CD4-positive, alpha-beta T cell treated with Interleukin-10 for 1 hour (primary cell): Measurements from ENCODE around the gene ARID5B.
"Not testable (repeated sequence)": the region's sequence is repeated elsewhere in the genome, so short reads cannot be mapped to it uniquely, and the experiment has no call there.

Experiments used
- DNase-seq: peaks from one replicate; pipeline ENCODE4 v3.0.0-alpha.2; 2020

The ARID5B gene, protein sequence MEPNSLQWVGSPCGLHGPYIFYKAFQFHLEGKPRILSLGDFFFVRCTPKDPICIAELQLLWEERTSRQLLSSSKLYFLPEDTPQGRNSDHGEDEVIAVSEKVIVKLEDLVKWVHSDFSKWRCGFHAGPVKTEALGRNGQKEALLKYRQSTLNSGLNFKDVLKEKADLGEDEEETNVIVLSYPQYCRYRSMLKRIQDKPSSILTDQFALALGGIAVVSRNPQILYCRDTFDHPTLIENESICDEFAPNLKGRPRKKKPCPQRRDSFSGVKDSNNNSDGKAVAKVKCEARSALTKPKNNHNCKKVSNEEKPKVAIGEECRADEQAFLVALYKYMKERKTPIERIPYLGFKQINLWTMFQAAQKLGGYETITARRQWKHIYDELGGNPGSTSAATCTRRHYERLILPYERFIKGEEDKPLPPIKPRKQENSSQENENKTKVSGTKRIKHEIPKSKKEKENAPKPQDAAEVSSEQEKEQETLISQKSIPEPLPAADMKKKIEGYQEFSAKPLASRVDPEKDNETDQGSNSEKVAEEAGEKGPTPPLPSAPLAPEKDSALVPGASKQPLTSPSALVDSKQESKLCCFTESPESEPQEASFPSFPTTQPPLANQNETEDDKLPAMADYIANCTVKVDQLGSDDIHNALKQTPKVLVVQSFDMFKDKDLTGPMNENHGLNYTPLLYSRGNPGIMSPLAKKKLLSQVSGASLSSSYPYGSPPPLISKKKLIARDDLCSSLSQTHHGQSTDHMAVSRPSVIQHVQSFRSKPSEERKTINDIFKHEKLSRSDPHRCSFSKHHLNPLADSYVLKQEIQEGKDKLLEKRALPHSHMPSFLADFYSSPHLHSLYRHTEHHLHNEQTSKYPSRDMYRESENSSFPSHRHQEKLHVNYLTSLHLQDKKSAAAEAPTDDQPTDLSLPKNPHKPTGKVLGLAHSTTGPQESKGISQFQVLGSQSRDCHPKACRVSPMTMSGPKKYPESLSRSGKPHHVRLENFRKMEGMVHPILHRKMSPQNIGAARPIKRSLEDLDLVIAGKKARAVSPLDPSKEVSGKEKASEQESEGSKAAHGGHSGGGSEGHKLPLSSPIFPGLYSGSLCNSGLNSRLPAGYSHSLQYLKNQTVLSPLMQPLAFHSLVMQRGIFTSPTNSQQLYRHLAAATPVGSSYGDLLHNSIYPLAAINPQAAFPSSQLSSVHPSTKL

DNA sequence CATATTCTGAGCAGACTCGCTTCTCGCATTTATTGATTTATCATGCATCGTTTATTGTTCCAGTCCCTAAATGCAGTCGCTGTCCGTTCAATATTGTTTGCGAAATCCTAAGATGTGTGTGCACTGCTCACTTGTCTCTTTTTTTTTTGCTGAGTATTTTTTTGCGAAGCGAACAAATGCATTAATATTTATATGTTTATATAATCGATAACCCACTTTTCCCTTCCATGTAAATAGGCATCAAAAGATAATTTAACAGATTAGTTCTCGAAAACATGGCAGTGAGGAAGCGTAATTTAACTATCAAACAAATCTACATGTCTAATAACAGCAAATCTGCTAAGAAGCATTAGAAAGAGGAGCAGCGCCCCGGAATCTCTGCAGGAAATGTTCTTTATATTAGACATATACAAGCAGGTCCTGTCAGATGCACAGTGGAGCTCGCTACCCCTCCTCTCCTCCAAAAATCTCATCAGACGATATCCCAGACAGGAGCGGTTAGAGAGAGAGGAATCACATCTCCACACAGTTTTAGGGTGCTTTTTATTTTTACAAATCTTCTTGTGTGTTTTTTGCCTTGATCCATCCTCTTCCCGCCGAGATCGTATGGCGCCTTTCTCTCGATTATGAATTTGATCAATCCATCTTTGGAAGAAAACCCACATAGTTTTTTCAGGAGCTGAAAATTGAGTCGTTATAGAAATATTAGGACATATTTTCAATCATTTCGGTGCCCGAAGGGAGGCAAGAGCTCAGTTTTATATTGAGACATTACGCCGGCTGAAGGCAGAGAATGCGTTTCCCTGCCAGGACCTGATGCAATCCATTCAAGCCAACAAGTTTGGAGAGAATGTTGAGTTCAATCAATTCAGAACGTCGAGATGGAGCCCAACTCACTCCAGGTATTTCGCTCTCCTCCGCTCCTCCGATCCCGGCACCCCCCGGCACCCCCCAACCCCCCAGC lies at the start of gene ARID5B:
Gene ARID5B, plus strand, starts transcription at position 871 of the 964 bp plus-strand sequence. Its CDS starts 11 bp downstream, at position 882.
- peak; percentile 75 for DNase-seq

- DNase-seq, result no peak
These were observed 49.2 kb upstream of the ARID5B start for GRCh38 chr10:61852261-61852660.

GRCh38 chr10:61855771-61856170 lies 45.7 kb upstream of the ARID5B start:
- no peak for DNase-seq

DNA sequence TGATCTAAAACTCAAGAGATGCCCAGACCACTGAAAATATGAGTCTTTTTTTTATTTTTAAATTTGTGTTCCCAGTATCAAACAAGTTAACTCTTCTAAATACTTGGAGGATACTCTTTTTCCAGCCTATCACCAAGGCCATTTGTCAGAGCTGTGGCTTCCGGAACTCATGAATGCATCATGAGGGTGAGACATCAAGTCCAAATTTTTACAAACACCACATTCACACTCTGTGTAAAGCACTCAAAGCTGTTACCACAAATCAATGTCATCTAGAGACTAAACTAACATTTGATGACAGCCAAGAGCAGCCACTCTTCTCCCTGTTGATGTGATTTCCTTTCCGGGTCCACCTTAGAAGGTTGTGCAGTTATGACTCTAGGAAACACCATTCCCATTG lies 43.8 kb upstream of the ARID5B start:
- no peak for DNase-seq

DNA sequence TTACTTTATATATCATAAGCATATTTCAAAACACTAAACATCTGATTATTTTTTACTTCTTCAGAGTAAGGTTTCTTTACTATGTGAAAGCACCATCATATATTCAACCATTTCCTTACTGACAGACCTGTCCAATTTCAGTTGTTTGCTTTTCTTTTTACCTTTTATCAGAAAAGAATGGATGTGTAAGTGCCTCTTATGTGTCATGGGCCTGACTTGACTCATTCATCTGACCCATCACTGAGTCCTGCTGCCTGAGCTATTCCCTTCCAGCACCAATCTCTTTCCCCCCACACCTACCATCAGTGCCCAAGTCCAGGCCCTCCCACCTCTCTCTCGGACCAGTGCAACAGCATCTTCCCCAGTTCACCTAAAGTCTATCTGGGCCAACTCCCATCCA lies 41.7 kb upstream of the ARID5B start:
- DNase-seq, result no peak

- DNase-seq, result no peak
These were observed 40.3 kb upstream of the ARID5B start for GRCh38 chr10:61860964-61861758.

GRCh38 chr10:61863981-61864380 lies 37.5 kb upstream of the ARID5B start:
- no peak for DNase-seq

DNA sequence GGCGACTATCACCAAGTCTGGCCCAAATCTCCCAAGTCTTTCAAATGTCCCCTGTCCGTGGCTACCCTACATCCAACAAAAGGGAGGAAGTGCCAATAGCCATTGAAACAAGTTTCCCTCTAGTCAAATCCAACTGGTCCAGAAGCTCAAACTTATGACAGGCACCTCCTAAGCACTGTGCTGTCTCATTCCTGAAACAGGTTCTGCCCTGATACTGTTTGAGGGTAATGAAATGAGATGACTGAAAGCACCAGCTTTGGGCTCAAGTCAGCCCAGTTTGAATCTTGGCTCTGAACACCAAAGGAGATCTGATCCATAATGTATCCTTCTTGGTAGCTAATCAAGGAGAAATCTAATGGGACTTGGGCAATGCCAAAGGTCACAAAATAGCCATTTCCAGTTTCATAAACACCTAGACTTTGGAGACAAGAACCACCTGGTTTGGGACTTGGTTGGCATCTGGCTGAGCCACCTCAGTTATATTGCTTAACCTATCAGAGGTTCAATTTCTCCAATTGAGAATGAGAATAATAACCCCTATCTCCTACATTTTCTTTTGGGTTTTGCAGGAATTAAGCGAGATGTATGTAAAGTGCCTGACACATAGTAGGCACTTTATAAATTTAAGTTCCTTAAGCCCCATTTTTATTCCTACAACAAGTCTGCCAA lies 34.7 kb upstream of the ARID5B start:
- no peak for DNase-seq

DNA sequence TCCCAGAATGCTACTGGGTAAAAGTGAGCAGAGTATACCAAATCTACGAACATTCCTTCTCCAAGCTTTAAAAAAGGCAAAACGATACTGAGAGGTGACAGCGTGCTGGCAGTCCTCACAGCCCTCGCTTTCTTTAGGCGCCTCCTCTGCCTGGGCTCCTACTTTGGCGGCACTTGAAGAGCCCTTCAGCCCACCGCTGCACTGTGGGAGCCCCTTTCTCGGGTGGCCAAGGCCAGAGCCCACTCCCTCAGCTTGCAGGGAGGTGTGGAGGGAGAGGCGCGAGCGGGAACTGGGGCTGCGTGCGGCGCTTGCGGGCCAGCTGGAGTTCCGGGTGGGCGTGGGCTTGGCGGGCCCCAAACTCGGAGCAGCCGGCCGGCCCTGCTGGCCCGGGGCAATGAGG lies 34.1 kb upstream of the ARID5B start:
- not testable (repeated sequence) for DNase-seq

DNA sequence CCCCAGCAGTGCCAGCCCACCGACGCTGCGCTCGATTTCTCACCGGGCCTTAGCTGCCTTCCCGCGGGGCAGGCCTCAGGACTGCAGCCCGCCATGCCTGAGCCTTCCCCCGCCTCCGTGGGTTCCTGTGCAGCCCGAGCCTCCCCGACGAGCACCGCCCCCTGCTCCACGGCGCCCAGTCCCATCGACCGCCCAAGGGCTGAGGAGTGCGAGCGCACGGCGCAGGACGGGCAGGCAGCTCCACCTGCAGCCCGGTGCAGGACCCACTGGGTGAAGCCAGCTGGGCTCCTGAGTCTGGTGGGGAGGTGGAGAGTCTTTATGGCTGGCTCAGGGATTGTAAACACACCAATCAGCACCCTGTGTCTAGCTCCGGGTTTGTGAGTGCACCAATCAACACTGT lies 33.7 kb upstream of the ARID5B start:
- peak; percentile 76 for DNase-seq

- DNase-seq, result no peak
These were observed 32.3 kb upstream of the ARID5B start for GRCh38 chr10:61869041-61869675.

DNA sequence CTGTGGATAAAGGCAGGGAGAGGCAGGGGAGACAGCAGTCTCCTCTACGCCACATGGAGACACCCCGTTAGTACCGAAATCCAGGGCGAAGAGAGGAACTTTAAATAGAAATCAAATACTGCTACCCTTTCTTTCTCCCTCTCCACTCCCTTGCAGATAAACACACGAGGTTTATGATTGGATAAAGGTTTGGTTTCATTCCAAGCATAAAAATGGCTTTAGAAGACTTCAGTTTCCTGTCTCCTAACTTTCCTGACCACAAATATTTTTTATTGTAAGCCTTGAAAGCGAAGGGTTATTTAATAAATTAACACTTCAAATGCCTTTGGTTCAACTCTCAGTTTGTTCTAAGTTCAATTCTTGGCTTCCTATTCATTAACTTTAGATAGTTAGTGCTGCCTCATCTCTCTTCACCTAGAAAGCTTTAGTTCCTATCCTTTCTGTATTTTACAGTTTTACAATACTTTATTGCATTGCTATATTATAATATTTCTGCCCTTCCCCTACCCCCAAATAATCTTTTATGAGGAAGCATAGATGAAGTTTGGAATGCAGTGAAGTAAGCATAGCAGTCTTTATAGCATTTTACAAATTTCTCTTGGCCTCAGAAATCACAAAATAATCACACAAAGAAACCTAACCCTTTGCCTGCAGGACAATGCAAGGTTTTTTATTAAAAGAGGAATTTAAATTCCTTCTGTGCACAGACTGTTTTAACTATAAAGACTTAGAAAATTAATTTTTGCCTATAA lies 31.5 kb upstream of the ARID5B start:
- no peak for DNase-seq

GRCh38 chr10:61870526-61870895 lies 31.0 kb upstream of the ARID5B start:
- no peak for DNase-seq

GRCh38 chr10:61871487-61871886 lies 30.0 kb upstream of the ARID5B start:
- DNase-seq, result no peak

DNA sequence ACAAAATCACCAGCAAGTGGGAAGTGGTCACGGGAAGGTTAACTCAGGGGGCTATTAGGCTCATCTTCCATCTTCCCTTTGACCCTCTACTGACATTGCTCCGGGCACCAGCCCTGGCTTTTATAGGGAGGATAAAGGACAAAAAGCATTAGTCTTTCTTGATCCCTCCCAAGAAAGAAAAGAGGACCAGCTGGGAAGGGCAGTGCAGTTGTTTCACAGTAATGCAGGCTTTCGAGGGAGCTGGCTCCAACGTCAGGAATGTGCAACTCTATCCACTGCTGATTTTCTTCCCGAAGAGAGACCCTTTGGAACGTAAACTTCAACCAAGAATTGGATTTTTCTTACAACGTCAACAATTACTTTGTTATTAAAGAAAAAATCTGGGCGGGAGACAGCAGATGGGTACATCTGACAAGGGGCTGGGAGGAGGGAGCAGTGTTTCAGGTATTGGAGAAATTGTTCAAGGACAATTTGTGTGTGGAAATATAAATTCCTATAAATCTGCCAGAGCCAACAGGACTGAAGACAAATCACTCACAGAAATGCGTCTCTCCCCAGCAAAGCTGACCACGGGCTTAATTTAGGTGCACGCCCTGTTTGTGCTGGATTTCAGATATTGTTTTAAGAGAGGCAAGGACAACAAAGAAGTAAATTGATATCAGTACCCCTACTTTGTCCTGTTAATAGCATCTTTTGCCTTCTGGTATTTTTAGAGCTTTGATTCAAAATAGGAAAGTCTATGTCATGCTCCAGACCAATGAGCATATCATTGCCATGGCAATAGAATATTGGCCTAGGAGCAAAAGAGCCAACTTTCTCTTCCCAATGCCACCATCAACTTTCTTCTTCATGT lies 23.4 kb upstream of the ARID5B start:
- DNase-seq, result no peak

- no peak for DNase-seq
These were observed 22.8 kb upstream of the ARID5B start for GRCh38 chr10:61878740-61879068.

DNA sequence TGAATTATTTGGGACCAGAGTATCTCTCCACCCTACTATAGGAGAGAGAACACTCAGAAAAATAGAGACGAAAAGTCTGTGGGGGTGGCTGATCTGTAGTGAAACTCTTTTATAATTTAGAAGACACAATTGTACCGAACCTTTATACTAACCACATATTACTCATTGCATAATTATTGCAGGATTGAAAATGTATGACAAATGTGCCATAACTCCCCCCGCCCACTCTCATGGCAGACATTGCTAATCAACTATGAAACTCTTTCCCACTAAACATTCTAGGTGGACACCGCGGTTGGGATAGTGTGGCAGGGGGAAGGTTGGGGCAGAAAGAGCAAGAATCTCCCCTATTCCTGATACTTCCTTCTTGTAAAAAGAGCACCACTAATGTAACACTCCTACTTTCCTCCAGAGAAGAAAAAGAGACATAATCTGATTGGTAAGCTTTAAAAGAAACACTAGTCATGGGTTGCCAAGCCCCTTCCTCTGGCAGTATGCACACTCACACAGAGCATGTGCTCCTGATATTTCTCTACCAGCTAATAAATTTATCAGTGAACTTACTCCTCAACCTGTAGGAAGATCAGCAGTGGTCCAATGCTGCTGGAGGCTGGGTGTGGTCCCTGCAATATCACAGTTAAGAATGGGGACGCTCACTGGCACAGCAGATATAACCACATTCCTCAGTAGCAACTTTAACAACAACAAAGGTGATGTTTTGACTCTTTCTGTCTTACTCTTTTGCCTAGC lies 18.7 kb upstream of the ARID5B start:
- DNase-seq, result no peak
